GM19452 (cell line): ENCODE data around the gene CHMP3.

Experiments
- ATAC-seq: cut with Tn5 transposase; IDR thresholded peaks from one replicate; pipeline ENCODE4 v1.9.1; 2021; ENCODE audit not compliant: unreplicated experiment

CHMP3 gene

DNA sequence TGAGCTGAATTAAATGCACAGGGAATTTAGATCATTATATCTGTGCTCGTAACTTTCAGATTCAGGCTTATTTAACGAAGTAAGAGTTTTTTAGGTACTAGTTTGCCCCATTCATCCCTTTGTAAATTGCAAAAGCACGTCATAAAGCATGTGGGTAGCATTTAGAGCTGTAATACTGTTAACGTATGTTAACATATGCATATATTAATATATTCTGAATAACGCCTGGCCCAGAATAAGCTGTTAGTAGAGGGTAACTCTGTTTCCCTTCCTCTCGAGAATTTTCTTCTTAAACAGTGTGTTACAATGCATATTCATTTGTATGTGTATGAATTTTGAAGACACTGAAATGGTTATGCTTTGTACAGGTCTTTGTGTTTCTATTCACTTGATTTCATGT is 91.6 kb downstream of the CHMP3 start:
- ATAC-seq = no peak

- ATAC-seq = no peak
These were observed 92.4 kb downstream of the CHMP3 start for GRCh38 chr2:86470890-86471289.

DNA sequence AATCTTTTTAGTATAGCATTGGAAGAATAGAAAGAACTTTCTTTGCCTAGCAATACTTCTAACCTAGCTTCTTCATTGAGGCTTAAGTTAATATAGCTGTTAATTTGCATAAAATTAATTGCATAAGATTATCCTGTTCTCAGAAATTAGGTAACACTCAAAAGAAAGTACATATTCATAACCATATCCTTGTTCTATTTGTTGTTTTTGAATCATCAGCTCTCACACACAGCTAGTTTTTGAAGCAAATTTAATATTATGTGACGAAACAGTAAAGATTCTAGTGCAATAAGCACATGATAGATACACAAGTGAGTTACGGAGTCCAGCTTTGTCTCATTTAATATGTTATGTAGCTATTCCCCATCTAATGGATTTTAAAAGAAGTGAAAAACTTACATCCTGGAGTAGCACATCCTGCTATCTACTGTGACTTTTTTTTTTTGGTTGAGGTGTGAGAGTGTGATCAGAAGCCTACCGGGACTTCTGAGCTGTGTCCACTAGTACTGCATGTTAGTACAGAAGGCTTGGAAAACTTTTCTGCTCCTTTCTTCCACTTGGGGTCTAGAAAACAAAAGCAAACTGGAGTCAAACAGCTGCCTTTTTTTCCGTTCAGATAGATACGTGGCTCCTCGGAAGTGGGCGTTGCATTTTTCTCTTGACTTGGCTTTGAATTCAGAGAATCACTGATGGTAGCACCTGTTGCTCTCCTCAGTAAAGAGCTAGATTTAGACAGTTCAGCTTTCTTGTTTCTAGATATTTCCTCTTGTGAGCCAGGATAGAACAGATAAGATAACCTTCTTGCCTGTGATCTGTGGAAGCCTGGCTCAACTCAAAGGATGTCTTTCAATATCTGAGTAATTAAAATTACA is 94.8 kb downstream of the CHMP3 start:
- no peak for ATAC-seq

- ATAC-seq = no peak
These were observed 96.9 kb downstream of the CHMP3 start for GRCh38 chr2:86466306-86466705.

GRCh38 chr2:86464652-86465051 is 98.6 kb downstream of the CHMP3 start:
- ATAC-seq = no peak

- ATAC-seq = no peak
These were observed 102.0 kb downstream of the CHMP3 start for GRCh38 chr2:86461042-86461743.

DNA sequence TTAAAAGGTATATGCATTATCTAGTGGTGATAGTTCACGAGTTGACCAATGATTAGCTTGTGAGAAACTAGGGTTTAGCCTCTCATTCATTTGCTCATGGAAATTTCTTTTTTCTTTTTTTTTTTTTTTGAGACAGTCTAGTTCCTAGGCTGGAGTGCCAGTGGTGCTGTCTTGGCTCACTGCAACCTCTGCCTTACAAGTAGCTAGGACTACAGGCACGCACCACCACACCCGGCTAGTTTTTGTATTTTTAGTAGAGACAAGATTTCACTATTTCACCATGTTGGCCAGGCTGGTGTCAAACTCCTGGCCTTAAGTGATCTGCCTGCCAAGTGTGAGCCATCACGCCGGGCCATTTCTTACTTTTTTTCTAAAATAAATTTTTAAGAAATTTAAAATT is 108.1 kb downstream of the CHMP3 start:
- ATAC-seq = no peak

DNA sequence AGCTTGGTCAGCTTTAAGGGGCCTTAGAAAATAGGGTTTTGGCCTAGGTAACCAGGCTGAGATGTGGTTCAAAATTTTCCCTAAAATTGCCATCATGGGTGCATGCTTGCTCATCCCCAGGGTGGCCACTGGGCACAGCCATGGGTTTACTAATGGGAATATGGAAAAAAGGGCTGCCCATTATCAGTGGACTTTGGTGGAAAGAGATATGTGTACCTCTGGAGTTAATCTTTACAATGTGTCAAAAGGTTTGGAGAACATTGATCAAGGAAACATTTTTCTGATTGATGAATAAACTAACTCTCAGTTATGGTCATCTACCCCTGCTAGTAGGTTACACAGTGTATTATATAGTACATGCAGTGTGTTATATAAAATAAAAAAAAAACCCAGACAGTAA is 109.0 kb downstream of the CHMP3 start:
- ATAC-seq = no peak

- ATAC-seq = no peak
These were observed 109.4 kb downstream of the CHMP3 start for GRCh38 chr2:86453836-86454235.
